HEK293 (cell line): ENCODE data around the gene HES3.

ENCODE experiments used
- GLIS2 ChIP-seq: fragments of 450-650 bp; formaldehyde crosslinking; IDR thresholded peaks from 2 replicates; pipeline ENCODE4 v1.5.1; 2016; ENCODE audit warnings: missing biosample characterization, missing genetic modification characterization
- KLF1 ChIP-seq: fragments of 450-650 bp; formaldehyde crosslinking; IDR thresholded peaks from 2 replicates; pipeline ENCODE4 v1.5.1; 2016; ENCODE audit warnings: missing biosample characterization, missing genetic modification characterization
- KLF9 ChIP-seq: fragments of 450-650 bp; formaldehyde crosslinking; IDR thresholded peaks from 2 replicates; pipeline ENCODE4 v1.5.1; 2016; ENCODE audit warnings: missing biosample characterization, missing genetic modification characterization, low read depth
- PRDM10 ChIP-seq: fragments of 450-650 bp; formaldehyde crosslinking; IDR thresholded peaks from 2 replicates; pipeline ENCODE4 v1.5.1; 2016; ENCODE audit warnings: missing biosample characterization, missing genetic modification characterization
- TSHZ1 ChIP-seq: fragments of 450-650 bp; formaldehyde crosslinking; IDR thresholded peaks from 2 replicates; pipeline ENCODE4 v1.5.1; 2016; ENCODE audit warnings: missing biosample characterization, missing genetic modification characterization, borderline replicate concordance
- ZFP69B ChIP-seq: fragments of 450-650 bp; formaldehyde crosslinking; IDR thresholded peaks from 2 replicates; pipeline ENCODE4 v1.5.1; 2016; ENCODE audit warnings: missing biosample characterization, missing genetic modification characterization
- ZIC2 ChIP-seq: fragments of 450-650 bp; formaldehyde crosslinking; IDR thresholded peaks from 2 replicates; pipeline ENCODE4 v1.5.1; 2016; ENCODE audit warnings: missing biosample characterization, missing genetic modification characterization
- ZNF114 ChIP-seq: fragments of 450-650 bp; formaldehyde crosslinking; IDR thresholded peaks from 2 replicates; pipeline ENCODE4 v1.5.0; 2017; ENCODE audit warnings: missing biosample characterization, missing genetic modification characterization
- ZNF2 ChIP-seq: fragments of 450-650 bp; formaldehyde crosslinking; IDR thresholded peaks from 2 replicates; pipeline ENCODE4 v1.5.1; 2016; ENCODE audit warnings: missing biosample characterization, missing genetic modification characterization
- ZNF202 ChIP-seq: fragments of 450-650 bp; formaldehyde crosslinking; IDR thresholded peaks from 2 replicates; pipeline ENCODE4 v1.5.1; 2016; ENCODE audit warnings: missing biosample characterization, missing genetic modification characterization, borderline replicate concordance
- ZNF23 ChIP-seq: fragments of 450-650 bp; formaldehyde crosslinking; IDR thresholded peaks from 2 replicates; pipeline ENCODE4 v1.5.1; 2016; ENCODE audit warnings: missing biosample characterization, missing genetic modification characterization, borderline replicate concordance
- ZNF248 ChIP-seq: fragments of 450-650 bp; formaldehyde crosslinking; IDR thresholded peaks from 2 replicates; pipeline ENCODE4 v1.5.1; 2017; ENCODE audit warnings: missing biosample characterization, missing genetic modification characterization
- ZNF391 ChIP-seq: fragments of 450-650 bp; formaldehyde crosslinking; IDR thresholded peaks from 2 replicates; pipeline ENCODE4 v1.5.1; 2016; ENCODE audit warnings: low read depth, missing biosample characterization, missing genetic modification characterization, borderline replicate concordance
- ZNF394 ChIP-seq: fragments of 450-650 bp; formaldehyde crosslinking; IDR thresholded peaks from 2 replicates; pipeline ENCODE4 v1.5.1; 2016; ENCODE audit warnings: missing biosample characterization, missing genetic modification characterization, mild to moderate bottlenecking, moderate library complexity, borderline replicate concordance
- ZNF423 ChIP-seq: fragments of 450-650 bp; formaldehyde crosslinking; IDR thresholded peaks from 2 replicates; pipeline ENCODE4 v1.5.1; 2016; ENCODE audit warnings: missing biosample characterization, missing genetic modification characterization
- ZNF501 ChIP-seq: fragments of 450-650 bp; formaldehyde crosslinking; IDR thresholded peaks from 2 replicates; pipeline ENCODE4 v1.5.1; 2016; ENCODE audit warnings: missing biosample characterization, missing genetic modification characterization
- ZNF521 ChIP-seq: fragments of 450-650 bp; formaldehyde crosslinking; IDR thresholded peaks from 2 replicates; pipeline ENCODE4 v1.5.1; 2017; ENCODE audit warnings: missing biosample characterization, mild to moderate bottlenecking, missing genetic modification characterization
- ZNF561 ChIP-seq: fragments of 450-650 bp; IDR thresholded peaks from 2 replicates; pipeline ENCODE4 v1.5.1; 2018; ENCODE audit warnings: missing biosample characterization, missing genetic modification characterization, borderline replicate concordance
- ZNF585B ChIP-seq: fragments of 450-650 bp; formaldehyde crosslinking; IDR thresholded peaks from 2 replicates; pipeline ENCODE4 v1.5.1; 2016; ENCODE audit warnings: missing biosample characterization, missing genetic modification characterization
- ZNF654 ChIP-seq: fragments of 450-650 bp; formaldehyde crosslinking; IDR thresholded peaks from 2 replicates; pipeline ENCODE4 v1.5.1; 2016; ENCODE audit warnings: low read depth, missing biosample characterization, missing genetic modification characterization
- ZNF76 ChIP-seq: fragments of 450-650 bp; formaldehyde crosslinking; IDR thresholded peaks from 2 replicates; pipeline ENCODE4; 2016; ENCODE audit warnings: low read depth, missing biosample characterization, missing genetic modification characterization, borderline replicate concordance
- ZNF843 ChIP-seq: fragments of 450-650 bp; formaldehyde crosslinking; IDR thresholded peaks from 2 replicates; pipeline ENCODE4 v1.5.1; 2016; ENCODE audit warnings: missing biosample characterization, missing genetic modification characterization
- ZSCAN16 ChIP-seq: fragments of 450-650 bp; formaldehyde crosslinking; IDR thresholded peaks from 2 replicates; pipeline ENCODE4 v1.5.1; 2016; ENCODE audit warnings: missing biosample characterization, missing genetic modification characterization
- TF ChIP-seq, protein P1 (sequence below): fragments of 450-650 bp; formaldehyde crosslinking; optimal IDR thresholded peaks from 2 replicates; pipeline ENCODE3; 2016; ENCODE audit warnings: missing biosample characterization, mild to moderate bottlenecking, missing genetic modification characterization
- TF ChIP-seq, protein P2 (sequence below): fragments of 450-650 bp; formaldehyde crosslinking; IDR thresholded peaks from 2 replicates; pipeline ENCODE4 v1.5.1; 2016; ENCODE audit warnings: missing biosample characterization, missing genetic modification characterization
- TF ChIP-seq, protein P3 (sequence below): fragments of 450-650 bp; IDR thresholded peaks from 2 replicates; pipeline ENCODE4 v1.5.1; 2018; ENCODE audit warnings: missing biosample characterization, mild to moderate bottlenecking, missing genetic modification characterization

HES3 gene

GRCh38 chr1:6205849-6206519 lies 38.0 kb upstream of the HES3 start, which contains the start of gene RNF207 (continued):
- TF ChIP-seq, protein P1, sequence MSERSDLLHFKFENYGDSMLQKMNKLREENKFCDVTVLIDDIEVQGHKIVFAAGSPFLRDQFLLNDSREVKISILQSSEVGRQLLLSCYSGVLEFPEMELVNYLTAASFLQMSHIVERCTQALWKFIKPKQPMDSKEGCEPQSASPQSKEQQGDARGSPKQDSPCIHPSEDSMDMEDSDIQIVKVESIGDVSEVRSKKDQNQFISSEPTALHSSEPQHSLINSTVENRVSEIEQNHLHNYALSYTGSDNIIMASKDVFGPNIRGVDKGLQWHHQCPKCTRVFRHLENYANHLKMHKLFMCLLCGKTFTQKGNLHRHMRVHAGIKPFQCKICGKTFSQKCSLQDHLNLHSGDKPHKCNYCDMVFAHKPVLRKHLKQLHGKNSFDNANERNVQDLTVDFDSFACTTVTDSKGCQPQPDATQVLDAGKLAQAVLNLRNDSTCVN (tag by site-specific recombination) = peak; percentile 83
- TF ChIP-seq ZNF585B (tag by site-specific recombination) (no peak), PRDM10 (tag by site-specific recombination) (peak; percentile 85), ZNF2 (tag by site-specific recombination) (peak; percentile 82; the same call in 1 of the 2 replicates), TSHZ1 (tag by site-specific recombination) (no peak), ZNF394 (tag by site-specific recombination) (peak; percentile 63; the same call in 1 of the 2 replicates), ZNF202 (tag by site-specific recombination) (no peak), KLF9 (tag by site-specific recombination) (peak; percentile 78), KLF1 (tag by site-specific recombination) (peak; percentile 97), ZNF843 (tag by site-specific recombination) (peak; percentile 33; the same call in 1 of the 2 replicates), ZNF423 (tag by site-specific recombination) (peak; percentile 94), ZSCAN16 (tag by site-specific recombination) (0 out of 2 replicates have a peak, but pooled peaks have one; percentile 22), ZIC2 (tag by site-specific recombination) (peak; percentile 75), ZNF23 (no peak), ZNF114 (tag by site-specific recombination) (no peak), ZNF391 (tag by site-specific recombination) (0 out of 2 replicates have a peak, but pooled peaks have one; percentile 15), ZNF248 (tag by site-specific recombination) (no peak), ZNF521 (no peak), ZFP69B (tag by site-specific recombination) (0 out of 2 replicates have a peak, but pooled peaks have one; percentile 12), ZNF561 (0 out of 2 replicates have a peak, but pooled peaks have one; percentile 66), ZNF654 (tag by site-specific recombination) (no peak), ZNF76 (tag by site-specific recombination) (peak; percentile 80), ZNF501 (tag by site-specific recombination) (peak; percentile 91), GLIS2 (tag by site-specific recombination) (peak; percentile 92)
- TF ChIP-seq, protein P2, sequence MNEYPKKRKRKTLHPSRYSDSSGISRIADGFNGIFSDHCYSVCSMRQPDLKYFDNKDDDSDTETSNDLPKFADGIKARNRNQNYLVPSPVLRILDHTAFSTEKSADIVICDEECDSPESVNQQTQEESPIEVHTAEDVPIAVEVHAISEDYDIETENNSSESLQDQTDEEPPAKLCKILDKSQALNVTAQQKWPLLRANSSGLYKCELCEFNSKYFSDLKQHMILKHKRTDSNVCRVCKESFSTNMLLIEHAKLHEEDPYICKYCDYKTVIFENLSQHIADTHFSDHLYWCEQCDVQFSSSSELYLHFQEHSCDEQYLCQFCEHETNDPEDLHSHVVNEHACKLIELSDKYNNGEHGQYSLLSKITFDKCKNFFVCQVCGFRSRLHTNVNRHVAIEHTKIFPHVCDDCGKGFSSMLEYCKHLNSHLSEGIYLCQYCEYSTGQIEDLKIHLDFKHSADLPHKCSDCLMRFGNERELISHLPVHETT (tag by site-specific recombination) = peak; percentile 24; the same call in 1 of the 2 replicates
- TF ChIP-seq, protein P3, sequence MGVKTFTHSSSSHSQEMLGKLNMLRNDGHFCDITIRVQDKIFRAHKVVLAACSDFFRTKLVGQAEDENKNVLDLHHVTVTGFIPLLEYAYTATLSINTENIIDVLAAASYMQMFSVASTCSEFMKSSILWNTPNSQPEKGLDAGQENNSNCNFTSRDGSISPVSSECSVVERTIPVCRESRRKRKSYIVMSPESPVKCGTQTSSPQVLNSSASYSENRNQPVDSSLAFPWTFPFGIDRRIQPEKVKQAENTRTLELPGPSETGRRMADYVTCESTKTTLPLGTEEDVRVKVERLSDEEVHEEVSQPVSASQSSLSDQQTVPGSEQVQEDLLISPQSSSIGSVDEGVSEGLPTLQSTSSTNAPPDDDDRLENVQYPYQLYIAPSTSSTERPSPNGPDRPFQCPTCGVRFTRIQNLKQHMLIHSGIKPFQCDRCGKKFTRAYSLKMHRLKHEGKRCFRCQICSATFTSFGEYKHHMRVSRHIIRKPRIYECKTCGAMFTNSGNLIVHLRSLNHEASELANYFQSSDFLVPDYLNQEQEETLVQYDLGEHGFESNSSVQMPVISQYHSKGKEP = no peak; the same call in 1 of the 2 replicates
